A172 (cell line): ENCODE measurements around the gene WTAP. TPM values are rescaled to one million over a fixed set of nuclear protein-coding genes. Genes with fewer than 3 reads are reported as not detected.
"Not testable (repeated sequence)": the region's sequence is repeated elsewhere in the genome, so short reads cannot be mapped to it uniquely, and the experiment has no call there.

Source experiments
- DNase-seq: peaks from one replicate; pipeline ENCODE4 v3.0.0-alpha.2; 2015; ENCODE audit warnings: low spot score
- total RNA-seq: library from RNA; depleted of rRNA; stranded (reverse); fragments of >200 nt; shearing (Covaris generic); gene quantifications from 2 replicates; pipeline ENCODE4 v1.2.3, GENCODE V29; 2014; rRNA removed

The WTAP gene
- 98.3 and 115 TPM in 2 replicates for total RNA-seq

DNA sequence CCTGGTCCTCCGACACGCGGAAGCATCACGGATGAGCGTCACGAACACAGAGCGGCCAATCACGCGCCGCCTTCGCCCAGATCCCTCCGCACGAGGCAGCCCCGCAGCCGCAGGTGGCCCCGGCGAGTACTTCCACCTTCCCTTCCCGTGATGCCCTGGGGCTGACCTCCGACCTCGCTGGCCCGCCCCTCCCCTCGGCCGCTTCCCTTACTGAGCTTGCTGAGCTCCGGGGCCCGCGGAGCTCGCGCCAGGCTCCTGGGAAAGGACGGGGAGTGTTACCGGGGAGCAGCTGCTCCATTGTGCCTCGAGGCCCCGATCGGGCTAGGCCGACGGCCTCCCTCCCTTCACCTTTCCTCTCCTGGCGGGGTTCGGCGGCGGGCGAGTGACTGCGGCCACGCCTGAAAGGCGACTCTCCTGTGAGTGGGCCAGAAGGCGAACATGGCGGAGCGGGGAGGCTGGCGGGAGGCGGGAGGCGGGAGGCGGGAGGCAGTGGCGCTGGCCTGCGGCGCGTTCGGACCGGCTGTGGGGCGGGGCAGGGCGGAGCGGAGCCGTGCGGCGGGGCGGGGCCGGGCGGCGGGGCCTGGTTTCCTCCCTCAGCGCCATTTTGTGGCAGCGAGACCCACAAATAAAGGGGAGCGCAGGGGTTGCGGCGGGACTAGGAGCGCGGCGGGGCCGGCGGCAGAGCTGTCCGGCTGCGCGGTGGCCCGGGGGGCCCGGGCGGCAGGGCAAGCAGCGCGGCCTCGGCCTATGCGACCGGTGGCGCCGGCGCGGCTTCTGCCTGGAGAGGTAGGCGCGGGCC, at the start of gene WTAP:
TSS of gene WTAP (plus strand) at position 589 of the 799 bp plus-strand sequence. CDS start 8,760 bp downstream, outside the sequence.
- peak; percentile 88 for DNase-seq

DNA sequence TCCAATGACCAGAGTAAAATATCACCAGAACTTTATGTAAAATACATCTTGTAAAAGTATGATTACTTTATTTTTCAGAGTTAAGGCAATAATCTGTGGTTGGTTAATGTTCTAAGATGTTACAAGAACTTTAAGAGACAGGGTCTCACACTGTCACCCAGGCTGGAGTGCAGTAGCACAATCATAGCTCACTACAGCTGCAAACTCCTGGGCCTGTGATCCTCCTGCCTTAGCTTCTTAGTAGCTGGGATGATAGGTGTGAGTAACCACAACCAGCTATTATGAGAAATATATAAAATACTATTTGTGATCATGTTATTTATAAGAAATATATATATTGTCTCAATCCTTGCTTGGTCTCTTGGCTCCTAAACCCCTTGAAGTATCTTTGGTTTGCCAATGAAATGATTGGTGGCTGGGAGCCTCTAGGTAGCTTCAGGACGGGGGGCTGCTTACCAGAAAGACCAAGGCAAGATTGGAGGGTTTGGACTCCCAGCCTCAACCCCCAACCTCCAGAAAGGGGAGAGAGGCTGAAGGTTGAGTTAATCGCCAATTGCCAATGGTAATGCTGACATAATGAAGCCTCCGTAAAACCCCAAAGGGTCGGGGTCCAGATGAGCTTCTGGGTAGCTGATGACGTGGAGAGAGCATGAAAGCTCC, 49.7 kb upstream of the WTAP start:
- DNase-seq: no peak

DNA sequence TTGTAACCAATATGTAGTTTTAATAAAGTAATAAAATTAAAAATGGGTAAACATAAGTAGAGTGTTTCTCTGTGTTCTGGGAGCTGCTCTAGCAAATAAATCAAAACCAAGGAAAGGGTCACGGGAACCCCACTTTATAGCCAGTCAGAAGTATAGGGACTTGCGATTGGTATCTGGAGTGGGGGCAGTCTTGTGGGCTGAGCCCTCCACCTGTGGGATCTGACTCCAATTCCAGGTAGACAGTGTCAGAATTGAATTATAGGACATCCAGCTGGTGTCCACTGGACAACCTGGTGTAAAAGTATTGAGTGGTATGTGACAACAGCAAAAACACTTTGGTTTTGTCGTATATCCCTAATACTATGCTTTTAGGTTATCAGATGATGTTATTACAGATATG, 48.7 kb upstream of the WTAP start:
- DNase-seq: no peak

DNA sequence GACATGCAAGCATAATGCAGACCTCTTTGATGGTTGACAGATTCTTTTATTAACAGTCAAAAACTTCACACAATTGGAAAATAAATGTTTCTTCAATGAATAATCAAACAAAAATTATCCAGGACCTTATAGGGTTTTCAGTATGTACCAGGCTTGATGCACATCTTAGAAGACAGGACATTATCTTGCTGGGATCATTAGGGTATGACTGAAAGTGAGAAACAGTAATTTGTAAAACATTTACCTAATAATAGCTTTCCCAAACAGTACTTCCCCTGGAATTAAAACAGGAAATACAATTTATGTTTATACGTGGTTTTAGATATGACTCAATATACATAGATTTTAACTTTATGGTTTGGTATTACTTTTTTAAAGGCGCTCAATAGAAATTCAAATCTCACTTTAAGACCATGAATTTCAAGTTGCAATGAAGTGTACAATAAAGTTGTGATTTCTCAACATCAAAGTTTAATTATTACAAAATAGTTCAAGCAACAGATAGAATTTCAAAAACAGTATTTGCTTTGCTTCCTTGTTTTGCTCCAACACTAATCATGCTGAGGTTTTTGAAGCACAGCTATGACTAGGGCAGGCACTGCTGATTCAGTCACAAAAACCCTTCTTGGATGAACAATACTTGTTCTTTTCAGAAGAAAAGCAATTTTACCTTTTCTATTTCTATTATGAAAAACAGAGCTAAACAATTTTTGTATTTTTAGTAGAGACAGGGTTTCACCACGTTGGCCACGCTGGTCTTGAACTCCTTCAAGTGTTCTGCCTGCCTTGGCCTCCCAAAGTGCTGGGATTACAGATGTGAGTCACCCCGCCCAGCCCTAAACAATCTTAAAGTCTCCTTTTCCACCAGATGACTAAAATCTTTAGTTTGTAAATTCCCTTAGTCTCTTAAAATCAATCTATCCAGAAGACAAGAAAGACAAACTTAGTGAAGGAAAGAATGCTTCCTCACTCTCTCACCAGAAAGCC, 47.9 kb upstream of the WTAP start:
- DNase-seq: no peak

DNA sequence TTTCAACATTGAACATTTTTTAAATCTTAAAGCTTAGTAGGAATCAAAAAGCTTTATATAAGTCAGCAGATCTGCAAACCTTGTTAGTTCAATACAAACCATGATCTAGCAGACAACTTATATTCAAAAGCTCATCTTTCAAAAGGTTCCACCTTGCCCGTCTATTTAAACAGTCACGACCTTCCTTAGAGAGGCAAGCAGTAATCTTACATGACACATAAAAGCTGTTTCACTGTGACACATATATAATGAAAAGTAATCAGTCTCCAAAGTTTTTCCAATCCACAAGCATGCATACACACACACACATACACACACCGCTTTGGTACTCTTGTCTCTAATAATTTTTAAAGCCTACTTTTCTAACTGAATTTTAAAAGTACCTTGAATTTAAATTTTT, 47.2 kb upstream of the WTAP start:
- DNase-seq: no peak

DNA sequence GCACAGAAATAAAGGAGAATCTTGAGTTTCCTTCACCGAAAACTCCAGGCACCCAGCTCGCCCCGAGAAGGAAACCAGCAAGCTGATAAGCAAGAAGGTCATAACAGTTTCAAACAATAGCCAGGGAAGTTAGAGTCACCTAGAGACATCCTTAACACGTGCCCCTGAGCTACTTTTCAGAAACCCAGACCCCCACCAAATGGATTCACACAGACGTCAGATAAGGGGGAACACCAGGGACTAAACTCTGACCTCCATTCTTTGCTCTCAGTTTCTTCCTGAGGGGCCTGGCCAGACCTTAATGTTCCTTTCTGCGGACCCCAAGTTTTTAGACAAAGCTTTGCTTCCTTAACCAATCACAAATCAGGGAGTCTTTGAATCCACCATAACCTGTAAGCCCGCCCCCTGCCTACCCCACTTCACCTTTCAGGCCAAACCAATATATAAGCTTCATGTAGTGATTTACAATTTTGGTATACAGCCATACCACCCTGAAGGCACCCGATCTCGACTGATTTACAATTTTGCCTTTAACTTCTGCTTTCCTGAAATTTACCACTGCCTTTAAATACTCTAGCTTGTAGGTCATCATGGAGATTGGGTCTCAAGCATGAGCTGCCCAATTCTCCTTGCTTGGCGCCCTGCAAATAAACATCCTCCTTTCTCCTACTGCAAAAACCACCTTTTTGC, 46.0 kb upstream of the WTAP start:
- DNase-seq: no peak

DNA sequence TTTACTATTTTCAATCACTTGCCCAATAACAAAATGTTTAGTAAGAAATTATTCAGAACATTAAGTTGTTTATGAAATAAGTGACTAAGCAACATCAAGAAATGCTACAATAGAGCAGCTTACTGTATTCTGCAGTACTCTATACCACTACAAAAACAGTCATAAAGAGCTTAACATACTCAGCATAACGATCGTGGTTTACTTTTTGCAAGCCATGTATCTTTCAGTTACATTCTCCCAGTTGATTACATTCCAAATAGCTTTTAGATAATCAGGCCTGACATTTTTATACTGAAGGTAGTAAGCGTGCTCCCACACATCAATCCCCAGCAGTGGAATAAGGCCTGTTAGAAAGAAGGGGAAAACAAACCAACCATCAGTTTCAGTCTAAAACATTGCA, 45.0 kb upstream of the WTAP start:
- no peak for DNase-seq

DNA sequence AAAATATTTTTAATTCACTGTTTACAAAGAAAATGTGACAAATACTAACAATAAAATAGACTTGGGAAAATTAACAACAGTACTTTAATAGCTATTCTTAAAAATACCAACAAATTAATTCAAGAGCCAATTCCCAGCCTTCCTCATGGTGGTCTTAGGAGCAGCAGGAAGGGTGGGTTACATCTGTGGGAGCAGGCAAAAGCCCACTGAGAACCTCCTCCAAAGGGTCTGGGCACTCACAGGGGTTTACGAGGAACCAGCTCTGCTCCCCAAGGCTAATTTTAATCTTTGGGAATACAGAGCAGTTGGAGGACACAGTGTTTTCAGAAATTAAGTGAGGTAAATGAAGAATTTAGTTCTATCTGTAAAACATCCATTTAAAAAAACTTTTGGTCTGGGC, 44.5 kb upstream of the WTAP start:
- no peak for DNase-seq

DNA sequence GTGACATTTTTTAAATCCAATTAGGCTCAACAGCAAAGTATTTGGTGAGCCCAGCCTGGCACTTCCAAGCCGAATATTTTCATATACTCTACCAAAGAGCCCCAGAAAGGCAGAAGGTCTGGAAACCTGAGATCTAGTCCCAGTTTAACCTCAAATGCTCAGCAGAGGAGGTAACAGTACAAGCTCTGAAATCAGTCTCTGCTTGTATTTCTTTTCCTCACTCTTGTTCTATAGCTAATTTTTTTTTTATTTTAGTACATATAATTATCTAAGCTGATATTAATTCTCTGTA, 43.3 kb upstream of the WTAP start:
- no peak for DNase-seq

DNA sequence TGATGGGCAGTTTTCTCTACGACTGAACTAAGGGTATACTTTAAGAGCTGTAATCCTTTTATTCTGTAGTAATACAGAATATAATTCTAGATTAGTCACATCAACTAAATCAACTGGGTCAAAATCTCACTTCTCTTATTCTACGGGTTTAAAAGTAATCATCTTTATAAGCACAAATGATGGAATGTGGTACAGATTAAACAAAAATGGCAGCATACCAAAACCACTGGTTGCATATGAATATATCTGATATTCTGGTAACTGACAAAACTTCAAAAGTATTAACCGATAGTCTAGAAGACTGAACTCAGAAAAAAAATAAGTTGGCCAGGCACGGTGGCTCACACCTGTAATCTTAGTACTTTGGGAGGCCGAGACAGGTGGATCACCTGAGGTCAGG, 41.3 kb upstream of the WTAP start:
- DNase-seq: no peak

DNA sequence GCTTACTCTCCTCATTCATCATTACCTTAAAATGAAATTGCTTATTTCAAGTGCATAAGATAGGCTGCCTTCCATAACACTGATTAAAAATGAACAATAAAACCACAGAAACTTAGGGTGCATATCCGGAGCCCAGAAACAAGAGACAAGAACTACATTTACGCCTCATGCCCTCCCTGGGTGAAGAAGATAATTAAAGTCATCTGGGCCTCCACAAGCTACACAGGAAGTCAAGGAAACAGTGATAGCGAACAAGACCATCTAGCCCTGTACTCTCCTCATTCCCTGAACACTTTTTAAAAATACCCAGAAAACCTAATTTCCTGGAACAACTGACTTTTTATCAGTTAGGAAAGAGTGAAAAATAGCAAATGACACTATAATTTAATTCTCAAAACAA, 40.6 kb upstream of the WTAP start:
- DNase-seq: no peak

DNA sequence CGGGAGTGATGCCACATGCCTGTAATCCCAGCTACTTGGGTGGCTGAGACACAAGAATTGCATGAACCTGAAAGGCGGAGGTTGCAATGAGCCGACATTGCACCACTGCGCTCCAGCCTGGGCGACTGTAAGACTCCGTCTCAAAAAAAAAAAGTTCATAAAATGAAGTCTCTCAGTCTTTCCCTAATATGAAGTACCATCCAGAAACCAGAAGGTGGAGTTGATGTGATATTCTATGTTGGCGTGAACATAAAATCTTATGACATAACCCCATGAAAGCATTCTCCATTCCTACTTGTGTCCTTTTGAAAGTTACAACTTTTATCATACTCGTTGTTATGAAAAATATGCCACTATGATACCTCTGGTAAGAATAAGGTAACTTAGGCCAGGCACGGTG, 40.0 kb upstream of the WTAP start:
- DNase-seq: no peak

DNA sequence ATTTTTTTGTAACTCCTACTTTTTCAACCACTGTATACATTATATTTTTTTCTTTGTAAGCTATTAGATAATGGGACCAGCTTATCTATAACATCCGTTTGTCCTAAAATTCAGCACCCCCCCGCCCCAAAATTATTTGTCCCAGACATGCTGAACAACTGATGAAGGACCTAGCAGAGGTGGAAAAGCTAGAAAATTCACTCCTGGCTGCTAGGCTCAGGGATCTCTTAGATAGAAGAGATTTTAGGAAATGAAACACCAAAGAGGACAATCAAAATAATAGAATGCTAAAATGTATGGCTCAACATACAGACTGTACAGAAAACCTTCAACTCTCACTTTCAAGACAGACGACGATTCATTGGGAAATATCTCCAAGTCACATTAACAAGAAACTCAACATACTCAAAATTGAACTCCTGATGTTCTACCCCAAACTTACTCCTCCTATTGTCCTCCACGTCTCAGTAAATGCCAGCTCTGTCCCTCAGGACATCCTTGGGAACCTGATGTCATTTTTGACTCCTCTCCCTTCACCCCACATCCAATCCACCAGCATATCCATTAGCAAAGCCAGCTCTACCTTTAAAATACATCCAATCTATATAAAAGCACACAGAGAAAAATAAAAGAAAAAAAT, 38.9 kb upstream of the WTAP start:
- DNase-seq: no peak

DNA sequence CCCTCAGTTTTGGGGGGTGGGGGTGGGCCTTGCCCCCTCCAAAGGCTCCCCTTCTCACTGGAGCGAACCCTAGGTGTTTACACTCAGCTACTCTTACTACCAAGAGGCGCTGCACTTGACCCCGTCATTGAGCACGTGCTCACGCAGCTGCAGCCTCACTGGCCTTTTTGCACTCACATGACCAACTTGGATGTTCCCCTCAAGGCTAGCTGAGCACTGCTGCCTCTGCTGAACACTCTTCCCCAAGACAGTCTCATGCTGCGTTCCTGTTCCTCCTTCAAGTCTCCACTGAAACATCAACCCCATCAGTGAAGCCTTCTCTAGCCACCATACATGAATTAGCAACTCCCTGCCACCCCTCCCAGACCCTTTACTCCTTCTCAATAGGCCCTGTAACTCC, 38.3 kb upstream of the WTAP start:
- no peak for DNase-seq

DNA sequence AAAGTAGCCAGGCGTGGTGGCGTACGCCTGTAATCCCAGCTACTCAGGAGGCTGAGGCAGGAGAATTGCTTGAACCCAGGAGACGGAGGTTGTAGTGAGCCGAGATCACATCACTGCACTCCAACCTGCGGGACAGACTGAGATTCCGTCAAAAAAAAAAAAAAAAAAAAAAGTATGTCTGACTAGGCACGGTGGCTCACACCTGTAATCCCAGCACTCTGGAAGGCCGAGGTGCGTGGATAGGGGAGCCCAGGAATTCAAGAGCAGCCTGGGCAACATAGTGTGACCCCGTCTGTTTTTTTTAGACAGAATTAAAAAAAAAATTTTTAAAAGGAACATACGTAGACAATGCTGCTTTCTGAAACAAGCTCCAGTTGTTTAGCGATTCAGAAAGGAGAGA, 37.2 kb upstream of the WTAP start:
- DNase-seq: not testable (repeated sequence)

DNA sequence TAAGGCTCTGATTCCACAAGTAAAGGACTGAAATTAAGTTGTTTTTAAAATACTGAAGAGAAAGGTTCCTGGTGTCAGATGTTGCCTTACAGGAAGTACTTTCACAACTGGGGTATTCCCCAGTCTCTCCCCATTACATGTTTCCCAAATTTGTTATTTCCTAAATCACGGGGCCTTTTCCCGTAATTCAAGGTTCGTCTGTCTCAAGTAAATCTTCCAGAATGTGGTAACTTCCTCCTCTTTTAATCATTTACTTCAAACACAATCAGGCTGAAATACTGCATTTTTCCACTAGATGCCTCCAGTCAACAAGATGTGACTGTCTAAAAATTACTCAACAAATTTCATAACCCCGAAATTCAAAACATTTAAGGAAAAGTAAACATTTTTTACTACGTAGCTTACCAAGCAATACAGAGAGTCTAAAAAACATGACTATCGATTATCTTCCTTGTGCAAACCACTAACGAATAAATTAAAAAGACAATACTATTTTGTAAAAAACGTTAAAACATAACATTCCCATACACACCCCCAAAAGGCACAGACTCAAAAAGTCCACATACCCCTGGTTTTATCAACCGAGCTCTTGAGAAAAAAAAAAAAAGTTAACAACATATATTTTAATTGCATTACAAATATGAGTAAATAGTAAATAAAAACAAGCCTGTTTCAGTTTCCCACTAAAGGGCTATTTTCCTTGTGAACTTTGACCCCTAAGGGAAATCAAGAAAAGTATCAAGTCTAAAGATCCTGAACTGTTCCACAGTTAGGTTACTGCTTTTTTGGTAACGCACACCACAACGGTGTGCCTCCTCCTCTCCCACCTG, 36.0 kb upstream of the WTAP start:
- DNase-seq: peak; percentile 69

DNA sequence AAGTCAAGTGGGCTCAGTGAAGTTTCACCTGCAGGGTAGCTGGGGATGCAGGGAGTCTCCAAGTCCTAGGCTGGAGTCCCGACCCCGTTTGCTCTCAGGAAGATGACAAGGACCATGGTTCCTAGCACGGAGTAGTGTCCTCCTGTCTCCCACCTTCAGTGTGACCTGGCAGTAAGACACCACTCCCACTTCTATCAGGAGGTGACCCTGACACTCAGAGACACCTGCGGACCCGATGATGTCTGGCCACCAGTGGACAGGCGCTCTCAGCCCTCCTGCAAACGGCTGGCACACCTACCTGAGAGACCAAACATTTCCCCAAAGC, 35.4 kb upstream of the WTAP start:
- DNase-seq: no peak

DNA sequence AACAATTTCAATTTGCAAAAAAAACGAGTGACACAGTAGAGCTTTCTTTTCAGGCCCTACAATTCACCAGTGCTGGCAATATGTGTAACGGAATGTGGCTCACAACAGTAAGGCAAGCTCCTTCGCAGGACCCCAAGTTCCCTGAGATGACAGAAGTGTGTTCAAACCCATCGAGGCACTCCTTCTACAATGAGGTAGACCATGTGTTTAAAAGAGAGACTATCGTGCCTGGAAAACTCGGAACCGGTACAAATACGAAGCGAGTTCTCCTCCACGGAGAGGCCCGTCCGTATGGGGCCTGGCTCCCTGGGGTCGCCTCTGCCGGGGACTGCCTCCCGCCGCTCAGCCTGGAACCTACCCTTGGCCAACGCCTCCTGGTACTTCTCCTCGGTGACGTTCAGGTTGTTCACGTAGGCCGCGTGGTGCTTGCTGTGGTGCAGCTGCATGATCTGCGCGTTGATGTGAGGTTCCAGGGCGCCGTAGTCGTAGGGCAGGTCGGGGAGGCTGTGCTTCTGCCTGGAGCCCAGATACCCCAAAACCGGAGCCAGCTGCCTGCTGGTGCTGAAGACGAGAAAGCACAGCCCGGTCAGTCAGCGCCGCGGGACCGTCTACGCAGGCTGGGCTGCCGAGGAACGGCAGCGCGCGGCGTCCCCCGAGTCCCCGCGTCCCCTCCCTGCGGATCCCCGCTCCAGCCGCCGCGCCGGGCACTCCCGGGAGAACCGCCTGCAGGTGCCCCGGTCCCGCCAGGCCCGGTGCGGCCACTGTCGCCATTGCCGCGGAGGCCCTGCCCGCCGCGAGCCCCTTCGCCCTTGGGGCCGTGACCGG, 34.8 kb upstream of the WTAP start:
- DNase-seq: peak; percentile 31

DNA sequence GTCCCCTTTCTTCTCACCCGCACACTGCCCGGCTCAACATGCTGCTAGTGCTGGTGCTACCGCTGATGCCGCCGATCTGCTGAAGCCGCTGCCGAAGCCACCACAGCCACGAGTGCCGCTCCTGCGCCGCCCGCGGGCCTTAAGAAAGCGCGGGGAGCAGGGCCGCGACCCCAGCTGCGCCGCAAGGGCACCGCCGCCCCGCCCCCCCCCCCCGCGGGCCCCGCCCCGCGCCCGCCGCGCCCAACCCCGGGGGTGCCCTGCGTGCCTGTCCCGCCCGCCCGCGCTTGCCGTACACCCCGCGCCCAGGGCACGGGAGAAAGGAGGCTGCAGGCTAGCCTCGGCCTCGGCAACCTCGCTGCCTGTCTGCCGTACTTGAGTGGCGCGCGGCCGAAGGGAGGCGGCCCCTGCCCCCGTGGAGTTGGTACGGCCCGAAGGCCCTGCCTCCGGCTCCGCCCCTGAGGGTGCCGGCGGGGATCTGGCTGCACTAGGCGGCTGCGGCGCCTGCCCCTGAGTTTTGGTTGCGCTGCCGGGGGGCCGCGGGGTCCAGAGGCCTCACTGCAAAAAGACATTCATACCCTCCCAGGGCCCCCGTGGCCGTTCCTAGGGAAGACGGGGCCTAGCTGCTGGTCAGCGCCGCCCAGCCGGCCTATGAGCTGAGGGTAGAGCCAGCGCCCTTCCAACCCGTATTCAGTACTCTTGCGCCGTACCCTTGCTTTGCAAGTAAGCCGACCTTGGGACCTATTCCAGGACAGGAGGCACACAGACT, 34.0 kb upstream of the WTAP start, which contains the start of gene SOD2:
TSS of gene SOD2 (minus strand) at position 114 of the 766 bp plus-strand sequence. CDS start at position 40, 74 bp downstream.
- DNase-seq: peak; percentile 71
